T-helper 9 cell (primary cell): Measurements from ENCODE around the gene TMCC1.
"Not testable (repeated sequence)": the region's sequence is repeated elsewhere in the genome, so short reads cannot be mapped to it uniquely, and the experiment has no call there.

Experiments used
- DNase-seq: peaks from one replicate; pipeline ENCODE4 v3.0.0-alpha.2; 2020

Gene TMCC1

DNA sequence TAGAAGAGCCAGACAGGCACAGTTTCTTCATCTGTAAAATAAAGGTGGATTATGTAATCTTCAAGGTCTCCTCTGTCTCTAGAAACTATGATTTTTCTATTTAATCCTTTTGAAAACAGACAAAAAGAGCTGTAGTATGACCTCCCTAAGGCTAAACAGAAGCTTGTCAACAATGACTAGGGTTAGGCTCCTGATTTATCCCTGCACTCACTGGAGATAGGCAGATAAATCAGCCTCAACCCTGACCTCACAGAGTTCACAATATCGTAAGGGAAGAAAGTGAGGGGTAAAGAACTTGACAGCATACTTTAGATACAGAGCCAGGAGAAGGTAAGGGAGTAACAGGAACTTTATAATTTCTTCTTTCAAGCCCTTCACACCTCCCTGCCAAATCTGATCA lies 124.8 kb downstream of the TMCC1 start:
- DNase-seq, result no peak

DNA sequence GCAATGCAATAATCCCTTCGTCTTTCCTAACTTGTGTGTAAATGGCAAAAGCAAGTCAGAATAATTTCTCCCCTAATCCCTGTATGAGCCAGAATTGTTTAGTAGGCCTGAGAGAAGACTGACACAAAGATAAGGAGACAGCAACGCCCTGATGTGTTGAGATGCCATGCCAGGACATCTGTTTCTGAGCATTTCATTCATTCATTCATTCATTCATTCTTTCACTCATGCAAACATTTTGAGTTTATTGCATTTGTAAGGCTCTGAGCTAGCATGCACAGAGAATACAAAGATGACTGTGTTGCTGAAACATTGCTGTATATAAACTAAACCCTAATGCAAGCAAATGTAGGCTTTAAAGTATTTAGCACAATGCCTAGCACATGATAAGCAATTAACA lies 127.4 kb downstream of the TMCC1 start:
- DNase-seq, result no peak

DNA sequence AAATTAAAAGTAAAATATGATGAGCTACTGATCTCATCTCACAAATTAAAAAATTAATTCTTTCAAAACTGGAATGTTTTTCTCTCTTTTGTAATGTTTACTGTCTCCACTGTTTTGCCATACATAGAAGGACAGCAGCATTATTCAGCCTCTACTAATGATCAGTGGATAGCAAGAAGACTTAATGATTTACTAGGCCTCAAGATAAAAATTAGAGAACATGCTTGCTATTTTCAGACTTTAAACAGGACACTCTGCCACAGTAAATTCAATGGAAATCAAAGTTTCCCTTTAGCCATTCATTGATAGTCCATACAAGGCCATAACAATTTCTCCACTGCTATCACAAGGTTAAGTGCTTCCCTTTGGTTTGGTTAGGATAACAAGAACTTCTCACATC lies 129.4 kb downstream of the TMCC1 start:
- no peak for DNase-seq

DNA sequence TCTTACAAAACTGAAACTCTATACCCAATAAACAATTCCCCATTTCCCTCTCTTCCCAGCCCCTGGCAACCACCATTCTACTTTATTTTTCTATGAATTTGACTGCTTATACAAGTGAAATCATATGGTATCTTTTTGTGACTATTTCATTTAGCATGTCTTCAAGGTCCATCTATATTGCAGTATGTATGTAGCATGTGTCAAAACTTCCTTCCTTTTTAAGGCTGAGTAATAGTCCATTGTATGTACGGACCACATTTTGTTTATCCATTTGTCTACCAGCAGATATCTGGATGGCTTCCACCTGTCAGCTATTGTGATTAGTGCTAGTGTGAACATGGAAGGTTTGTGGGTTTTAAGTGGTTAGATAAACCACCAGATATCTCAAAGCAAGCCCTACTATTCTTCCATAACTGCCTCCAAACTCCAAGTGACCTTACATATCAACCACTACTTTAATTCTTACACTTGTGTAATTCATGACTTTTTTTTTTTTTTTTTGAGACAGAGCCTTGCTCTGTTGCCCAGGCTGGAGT lies 134.7 kb downstream of the TMCC1 start:
- no peak for DNase-seq

DNA sequence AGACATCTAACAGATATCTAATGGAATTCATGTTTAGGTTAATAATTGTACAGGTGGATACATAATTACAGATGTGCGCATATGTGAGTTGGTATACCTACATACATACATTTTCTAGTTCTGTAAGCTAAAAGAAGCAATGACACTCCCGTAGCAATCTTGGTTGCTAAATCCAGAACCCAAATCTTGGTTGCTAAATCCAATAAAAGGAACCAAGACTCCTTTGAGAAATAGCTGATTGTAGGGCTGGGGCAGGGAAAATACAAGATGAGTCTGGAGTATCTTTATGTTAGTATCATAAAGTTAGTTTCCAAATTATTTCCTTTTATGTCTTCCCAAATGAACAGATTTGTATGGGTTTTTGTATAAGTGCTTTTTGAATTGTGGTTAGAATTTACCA lies 135.2 kb downstream of the TMCC1 start:
- DNase-seq, result no peak

DNA sequence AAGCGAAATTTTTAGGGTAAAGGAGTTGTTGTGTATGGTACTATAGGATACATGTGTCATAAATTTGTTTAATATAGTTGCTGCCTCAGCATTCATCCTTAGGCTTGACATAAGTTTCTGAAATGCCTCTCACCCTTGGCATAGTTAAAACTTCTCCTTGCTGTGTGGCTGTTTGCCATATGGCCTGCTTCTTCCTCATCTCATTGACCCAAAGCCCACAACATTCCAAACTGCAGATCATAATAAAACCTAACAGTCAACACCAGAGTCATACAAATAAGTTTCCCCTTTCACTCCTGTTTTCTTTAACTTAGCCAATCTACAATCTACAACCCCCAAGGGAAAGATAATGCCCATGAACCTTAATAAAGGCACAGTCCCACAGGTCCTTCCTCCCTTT lies 136.6 kb downstream of the TMCC1 start:
- DNase-seq, result no peak

DNA sequence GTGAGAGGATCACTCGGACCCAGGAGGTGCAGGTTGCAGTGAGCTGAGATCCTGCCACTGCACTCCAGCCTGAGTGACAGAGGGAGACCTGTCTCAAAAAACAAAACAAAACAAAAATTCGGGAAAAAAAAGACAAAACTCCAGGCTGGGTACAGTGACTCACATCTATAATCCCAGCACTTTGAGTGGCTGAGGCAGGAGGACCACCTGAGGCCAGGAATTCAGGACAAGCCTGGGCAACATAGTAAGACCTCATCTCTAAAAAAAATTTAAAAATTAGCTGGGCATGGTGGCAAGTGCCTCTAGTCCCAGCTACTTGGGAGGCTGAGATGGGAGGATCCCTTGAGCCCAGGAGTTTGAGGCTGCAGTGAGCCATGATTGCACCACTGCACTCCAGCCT lies 142.4 kb downstream of the TMCC1 start:
- DNase-seq, result not testable (repeated sequence)

DNA sequence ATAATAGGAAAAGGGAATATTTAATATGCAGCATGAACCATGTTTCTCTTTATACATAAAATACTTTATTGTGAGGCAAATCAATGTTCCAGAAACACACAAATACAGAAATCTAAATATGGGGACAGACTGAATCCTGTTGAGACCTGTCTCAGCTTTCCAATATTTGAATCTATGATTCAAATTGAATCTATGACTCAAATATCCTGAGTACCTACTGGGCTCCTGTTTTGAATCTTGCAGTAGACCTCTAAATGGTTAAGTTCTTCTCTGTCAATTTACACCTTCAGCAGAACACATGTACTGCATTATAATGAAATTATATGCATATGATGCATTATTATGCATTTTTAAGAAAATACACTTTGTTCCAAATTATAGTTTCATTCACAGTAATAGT lies 143.8 kb downstream of the TMCC1 start:
- DNase-seq, result no peak

DNA sequence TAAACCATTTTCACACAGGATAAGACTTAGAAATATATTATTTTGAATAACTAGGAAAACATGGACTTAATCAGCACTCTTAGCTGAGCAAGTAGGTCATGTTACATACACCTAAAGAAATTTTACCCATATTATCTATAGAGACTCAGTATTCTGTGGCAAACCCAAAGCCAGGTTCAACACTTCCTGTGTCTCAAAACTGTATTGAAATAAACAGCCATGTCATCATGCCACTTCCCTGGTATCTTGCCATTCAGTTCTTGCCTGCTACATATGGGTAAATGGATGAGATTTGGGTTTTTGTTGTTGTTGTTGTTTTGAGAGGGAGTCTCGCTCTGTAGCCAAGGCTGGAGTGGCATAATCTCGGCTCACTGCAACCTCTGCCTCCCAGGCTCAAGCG lies 145.5 kb downstream of the TMCC1 start:
- no peak for DNase-seq

DNA sequence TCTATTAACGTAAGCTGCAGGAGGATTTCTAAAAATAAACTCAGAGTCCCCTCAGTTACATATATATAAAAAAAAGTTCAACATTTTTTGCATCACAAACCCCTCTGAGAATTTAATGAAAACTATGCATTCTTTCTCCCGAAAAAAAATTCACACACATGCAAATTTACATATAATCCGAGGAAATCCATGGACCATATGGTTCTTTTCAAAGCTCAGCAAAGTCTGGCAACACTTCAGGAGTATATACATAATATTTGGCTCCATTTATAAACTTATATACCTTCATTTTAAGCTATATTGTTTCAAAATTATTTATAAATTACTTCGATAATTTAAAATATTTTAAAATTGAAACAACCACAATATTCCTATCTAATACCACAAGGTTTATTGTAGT lies 146.4 kb downstream of the TMCC1 start:
- DNase-seq, result no peak

DNA sequence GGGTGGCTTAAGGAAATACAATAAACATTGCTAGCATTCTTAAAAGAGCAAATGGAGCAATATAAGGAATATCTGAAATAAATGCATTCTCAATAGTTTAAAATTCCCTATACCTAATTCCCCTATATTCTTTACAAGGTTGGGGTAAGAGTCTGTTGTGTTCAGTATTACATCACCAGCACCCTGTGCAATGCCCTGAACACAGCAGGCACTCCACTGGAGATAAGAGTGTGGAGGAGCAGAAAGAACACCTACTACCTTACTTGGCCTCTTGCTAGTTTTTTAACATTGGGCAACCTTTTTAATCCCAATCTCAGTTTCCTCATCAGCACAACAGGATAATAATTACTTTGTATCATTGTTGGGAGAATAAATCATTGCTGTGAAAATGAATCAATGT lies 146.9 kb downstream of the TMCC1 start:
- no peak for DNase-seq

DNA sequence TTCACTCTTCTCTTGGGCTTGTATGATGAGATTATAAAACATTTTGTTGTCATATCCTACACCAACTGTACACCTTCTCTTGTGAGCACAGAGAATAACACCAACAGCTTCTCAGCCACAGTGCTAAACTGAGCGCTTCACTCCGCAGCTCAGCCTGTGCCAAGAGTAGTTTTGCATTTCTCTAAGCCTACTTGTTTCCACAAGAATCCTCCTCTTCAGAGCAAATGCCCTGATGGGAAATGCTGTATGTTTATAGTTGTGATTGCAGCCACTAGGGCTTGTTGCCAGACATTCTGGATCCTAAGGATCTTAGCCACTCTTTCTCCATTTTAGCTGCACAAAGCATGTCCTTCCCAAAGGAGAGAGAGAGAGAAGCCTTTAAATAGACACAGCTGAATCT lies 148.3 kb downstream of the TMCC1 start:
- no peak for DNase-seq

DNA sequence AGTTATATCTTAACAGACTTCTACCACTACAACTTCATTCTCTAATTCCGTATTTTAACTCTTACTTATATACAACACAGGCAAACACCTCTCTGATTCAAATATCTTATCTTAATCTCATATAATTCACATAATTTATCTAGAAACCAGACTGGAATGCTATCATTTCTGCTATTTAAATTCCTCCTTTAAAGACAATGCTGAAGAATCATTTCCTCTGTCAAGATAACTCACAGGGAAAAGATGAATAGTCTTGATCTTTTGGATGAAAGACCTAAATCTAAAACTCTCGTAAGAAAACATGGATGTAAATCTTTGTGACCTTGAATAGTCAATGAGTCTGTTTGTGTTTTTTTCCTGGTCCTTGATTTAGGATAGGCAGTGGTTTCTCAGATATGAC lies 151.7 kb downstream of the TMCC1 start:
- no peak for DNase-seq

DNA sequence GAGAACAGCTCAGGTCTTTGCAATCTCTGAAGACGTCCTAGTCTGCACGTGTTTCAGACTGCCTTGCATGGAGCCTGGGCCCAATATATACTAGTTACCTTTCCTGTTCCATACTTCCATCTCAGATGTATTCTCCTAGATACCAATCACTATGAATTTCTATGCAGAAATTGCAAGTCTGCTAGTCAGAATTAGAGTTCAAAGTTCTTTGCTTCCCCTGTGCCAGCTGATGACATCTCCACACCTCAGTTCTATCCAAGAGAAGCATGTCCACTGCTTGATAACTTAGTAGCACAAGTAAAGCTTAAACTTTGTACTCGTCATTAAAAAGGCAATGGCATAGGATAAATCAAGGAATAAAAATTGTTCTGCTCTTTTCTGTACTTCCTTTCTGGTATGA lies 153.4 kb downstream of the TMCC1 start:
- no peak for DNase-seq

DNA sequence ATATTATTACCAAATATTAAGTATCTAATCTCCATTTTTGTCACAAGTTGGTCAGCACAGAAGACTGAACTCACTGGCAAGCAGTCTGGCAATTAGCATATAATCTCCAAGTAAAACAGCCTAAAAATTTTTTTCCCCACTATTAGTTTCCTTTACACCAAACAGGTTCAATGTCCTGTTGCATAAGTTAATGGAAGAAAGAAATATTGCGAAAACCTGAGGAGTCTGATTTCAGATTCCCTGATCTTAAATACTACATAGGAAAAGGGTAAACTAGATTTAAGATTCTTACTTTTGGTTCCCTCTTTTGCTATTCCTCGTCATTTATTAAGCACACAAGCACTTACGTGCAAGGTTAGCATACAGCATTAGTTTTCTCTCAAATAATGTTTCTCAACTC lies 153.9 kb downstream of the TMCC1 start:
- DNase-seq, result no peak

DNA sequence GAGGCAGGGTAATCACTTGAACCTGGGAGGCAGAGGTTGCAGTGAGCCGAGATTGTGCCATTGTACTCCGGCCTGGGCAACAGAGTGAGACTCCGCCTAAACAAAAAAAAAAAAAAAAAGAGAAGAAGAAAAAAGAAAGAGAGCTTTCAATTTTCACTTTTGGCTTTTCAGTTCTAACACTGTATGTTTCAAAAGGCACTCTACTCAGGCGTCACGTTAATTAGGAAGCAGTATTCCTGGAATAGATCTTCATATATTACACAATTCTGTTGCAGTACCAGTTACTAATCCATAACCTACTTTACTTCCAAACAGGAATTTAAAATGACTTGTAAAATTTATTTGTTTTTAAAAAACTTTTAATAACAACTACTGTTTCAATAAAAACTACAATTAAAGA lies 155.3 kb downstream of the TMCC1 start:
- DNase-seq, result no peak

DNA sequence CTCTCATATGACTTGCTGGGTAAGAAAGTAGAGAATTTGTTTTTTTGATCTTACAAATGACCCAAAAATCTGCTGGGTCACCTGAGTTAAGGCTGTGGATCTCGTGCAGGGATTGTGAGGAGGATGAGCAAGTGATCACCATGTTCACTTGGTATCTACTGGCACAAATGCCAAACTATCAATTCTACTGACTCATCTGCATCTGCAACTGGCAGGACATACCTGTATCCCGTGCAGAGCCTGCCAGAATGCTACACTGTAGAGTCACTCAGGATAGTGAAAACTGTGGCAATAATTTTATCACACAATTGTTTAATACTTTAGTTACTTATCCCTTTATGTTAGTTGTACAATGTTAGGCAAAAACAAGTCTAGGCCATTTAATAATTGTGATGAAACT lies 157.4 kb downstream of the TMCC1 start:
- no peak for DNase-seq

DNA sequence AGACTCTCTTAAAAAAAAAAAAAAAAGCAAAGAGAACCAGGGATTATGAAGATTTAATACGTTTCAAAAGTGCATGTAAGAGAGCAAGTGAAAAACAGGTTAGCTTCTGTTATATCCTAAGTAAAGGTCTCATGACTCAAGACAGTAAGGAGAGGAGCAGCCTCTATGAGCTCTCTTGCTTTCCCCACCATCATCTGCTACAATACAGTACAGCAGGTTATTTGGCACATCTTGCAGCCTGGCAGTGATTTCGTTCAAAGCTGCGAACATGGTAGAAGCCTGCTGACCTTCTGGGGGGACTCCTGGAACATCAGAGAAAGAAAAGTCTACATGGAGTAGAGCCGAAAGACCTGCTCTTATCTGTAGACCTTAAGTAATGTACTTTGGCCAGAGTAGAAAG lies 157.9 kb downstream of the TMCC1 start:
- DNase-seq, result no peak

DNA sequence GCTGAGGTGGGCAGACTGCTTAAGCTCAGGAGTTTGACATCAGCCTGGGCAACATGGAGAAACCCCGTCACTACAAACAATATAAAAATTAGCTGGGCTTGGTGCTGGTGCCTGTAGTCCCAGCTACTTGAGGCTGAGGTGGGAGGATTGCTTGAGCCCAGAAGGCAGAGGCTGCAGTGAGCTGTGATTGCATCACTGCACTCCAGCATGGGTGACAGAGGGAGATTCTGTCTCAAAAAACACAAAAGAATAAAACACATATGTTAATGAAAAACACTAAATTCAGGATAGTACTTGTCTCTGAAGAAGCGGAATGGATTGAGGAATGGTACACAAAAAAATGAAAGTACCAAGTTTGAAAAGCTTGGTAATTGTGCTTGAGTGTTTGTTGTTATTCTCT lies 159.1 kb downstream of the TMCC1 start:
- no peak for DNase-seq

DNA sequence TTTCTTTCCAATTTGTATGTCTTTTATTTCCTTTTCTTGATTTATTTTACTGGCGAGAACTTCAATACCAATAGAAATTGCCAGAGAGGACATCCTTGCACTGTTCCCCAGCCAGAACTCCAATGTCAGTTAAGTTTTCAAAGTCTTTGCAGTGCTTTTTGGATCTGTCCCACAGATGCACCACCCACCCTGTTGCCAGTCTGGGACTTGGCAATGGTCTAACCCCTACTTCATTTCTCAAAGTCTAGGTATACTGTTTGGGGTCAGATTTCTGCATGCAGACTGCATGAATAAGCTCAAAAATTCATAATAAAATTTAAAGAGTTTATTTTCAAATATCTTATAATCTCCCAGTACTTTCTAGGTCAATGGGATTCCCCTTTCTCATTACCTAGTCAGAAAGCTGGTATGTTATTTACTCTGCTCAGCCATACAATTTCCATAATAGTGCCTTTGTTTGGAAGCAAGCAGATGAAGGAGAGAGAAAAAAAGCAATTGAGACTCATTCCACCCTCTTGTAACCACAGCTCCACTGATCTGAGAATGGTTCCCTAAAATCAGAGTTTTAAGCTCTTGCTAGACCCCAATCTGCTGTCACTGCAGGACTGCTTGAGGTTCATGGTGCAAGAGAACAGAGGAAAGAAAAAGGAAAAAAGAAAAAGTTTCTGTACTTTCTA lies 161.2 kb downstream of the TMCC1 start:
- DNase-seq, result no peak

DNA sequence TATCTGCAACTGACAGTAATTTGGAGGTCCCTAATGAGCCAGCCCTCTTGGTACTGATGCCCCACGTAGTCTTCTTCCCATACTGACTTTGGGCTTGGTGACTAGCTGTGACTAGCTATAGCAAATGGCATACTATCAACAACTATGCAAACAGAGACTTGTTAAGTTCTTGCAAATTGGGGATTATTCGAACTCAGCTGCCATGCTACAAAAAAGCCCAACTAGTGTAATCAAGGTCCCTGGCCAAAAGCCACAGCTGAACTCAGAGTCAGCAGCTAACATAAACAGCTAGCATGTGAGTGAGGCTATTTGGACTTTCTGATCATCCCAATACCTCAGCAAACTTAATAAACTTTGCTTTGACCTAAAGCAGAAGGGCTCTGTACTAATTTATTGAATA lies 165.8 kb downstream of the TMCC1 start:
- DNase-seq, result no peak

DNA sequence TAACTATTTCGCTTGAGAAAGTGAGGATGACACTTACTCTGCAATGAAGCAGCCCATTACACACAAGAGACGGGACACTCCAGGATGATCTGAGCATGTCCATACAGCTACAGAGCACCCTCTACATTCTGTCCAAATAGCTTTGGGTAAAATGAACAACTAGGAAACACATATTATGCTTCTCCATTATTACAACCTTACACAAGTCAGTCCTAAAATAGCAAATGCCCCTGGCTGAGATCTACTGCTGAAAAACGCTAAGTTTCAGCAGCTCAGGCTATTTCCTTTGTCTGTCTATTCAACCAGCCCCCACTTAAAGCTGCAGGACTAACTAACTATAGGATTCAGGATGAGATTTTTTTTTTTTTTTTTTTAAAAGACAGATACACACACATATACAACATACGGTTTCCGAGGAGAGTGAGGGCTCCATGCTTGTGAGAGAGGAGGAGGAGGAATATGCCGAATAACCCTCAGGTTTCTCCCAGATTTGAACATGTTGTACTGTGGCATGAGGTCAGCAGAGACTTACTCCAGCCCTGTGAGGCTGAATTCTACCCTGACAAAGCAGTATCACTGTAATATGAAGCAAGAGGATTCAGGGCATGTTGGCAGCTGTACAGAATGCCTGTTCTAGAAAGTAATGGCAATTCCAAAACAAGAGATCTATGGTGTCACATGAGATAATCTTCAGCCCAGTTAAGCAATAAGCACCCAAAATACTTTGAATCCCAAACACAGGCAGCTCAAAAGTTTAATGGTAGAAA lies 169.8 kb downstream of the TMCC1 start:
- no peak for DNase-seq

DNA sequence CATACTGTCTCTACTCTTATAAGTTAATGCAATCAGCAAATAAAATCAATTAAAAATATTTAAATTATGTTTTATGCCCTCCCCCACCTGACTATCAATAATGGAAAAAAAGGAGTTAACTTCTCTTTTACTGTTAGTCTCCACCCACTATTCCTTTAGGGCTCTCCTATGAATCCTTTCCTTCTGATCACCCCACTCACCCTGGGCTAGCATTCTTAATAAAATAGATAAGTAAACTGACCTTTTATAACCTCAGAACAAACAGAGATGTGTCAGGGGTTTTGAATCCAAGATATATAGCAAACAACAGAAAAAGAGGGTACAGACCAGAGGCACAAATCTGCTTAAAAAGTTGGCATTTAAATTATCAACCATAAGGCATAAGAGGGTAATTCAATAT lies 171.0 kb downstream of the TMCC1 start:
- DNase-seq, result no peak

DNA sequence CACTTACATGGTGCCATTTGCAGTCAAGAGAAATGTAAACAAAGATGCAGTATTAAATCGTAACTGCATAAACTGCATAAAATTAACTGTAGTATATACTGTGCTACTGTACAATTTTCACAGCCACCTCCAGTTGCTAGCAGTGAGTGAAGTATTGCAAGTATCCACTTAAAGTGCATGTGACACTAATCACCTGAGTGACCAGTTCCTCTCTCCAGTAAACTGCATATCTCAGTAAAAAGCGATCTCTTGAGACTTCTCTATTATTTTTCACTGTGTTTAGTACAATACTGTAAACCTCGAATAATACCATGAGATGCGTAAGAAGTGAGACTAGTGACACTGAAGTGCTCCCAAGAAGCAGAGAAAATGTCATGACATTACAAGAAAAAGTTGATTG lies 175.3 kb downstream of the TMCC1 start:
- DNase-seq, result no peak

DNA sequence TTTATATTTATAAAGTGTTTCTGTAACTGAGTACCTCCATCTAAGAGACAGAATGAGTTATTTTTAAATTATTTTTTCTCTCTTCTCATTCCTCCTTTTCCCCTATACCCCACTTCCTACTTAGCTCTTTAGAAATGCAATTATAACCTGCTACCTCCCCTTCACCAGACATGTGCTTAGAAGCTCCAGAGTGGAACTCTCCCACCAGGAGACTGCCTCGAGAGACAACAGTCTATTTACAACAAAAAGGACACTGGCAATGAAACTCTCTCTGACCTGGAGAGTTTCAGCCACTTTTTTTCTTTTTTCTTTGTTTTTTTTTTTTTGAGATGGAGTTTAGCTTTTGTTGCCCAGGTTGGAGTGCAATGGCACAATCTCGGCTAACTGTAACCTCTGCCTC lies 177.7 kb downstream of the TMCC1 start:
- no peak for DNase-seq
